SH-SY5Y (cell line): ENCODE measurements around the gene MXD4.

Source experiments
- GATA2 ChIP-seq: IDR thresholded peaks from 2 replicates; pipeline ENCODE4 v1.6.1; 2011; ENCODE audit warnings: mild to moderate bottlenecking, low read depth, low read length
- GATA3 ChIP-seq: IDR thresholded peaks from 2 replicates; pipeline ENCODE4 v1.6.1; 2011; ENCODE audit warnings: low read depth, mild to moderate bottlenecking, low read length, moderate library complexity

GRCh38 chr4:2285613-2286381 lies 23.9 kb upstream of the MXD4 start:
- TF ChIP-seq GATA2, result no peak
- no peak for TF ChIP-seq GATA3
